K562 (cell line): ENCODE data around the gene EPDR1.

Experiments used
- MTA2 ChIP-seq: fragments of 450-650 bp; IDR thresholded peaks from 2 replicates; pipeline ENCODE4 v1.6.1; 2016; ENCODE audit warnings: low read depth
- PML ChIP-seq: IDR thresholded peaks from 2 replicates; pipeline ENCODE4 v1.6.1; 2012; ENCODE audit warnings: low read length, inconsistent platforms
- POLR2AphosphoS5 ChIP-seq: IDR thresholded peaks from 2 replicates; pipeline ENCODE4 v1.6.1; 2011; ENCODE audit warnings: mild to moderate bottlenecking, low read depth, low read length, moderate library complexity; ENCODE audit not compliant: control insufficient read depth, insufficient read depth
- SOX6 ChIP-seq: fragments of 450-650 bp; IDR thresholded peaks from 2 replicates; pipeline ENCODE4 v1.6.1; 2014; ENCODE audit warnings: mild to moderate bottlenecking
- TF ChIP-seq, protein P1 (sequence below), 2 experiments: fragments of 450-650 bp; formaldehyde crosslinking in 1 of 2; IDR thresholded peaks; 2 replicates each; pipeline versions ENCODE4 v1.4.0 to v1.6.1; 2014 to 2020; ENCODE audit warnings: mild to moderate bottlenecking in 2 of 2, borderline replicate concordance in 1 of 2, low read depth in 1 of 2
- TF ChIP-seq, protein P2 (sequence below): fragments of 450-650 bp; IDR thresholded peaks from 2 replicates; pipeline ENCODE4 v1.6.1; 2017; ENCODE audit warnings: antibody characterized with exemption
- TF ChIP-seq, protein P3 (sequence below): fragments of 150-350 bp; IDR thresholded peaks from 2 replicates; pipeline ENCODE4 v1.6.1; 2014; ENCODE audit warnings: low read depth, mild to moderate bottlenecking, low read length, borderline replicate concordance

DNA sequence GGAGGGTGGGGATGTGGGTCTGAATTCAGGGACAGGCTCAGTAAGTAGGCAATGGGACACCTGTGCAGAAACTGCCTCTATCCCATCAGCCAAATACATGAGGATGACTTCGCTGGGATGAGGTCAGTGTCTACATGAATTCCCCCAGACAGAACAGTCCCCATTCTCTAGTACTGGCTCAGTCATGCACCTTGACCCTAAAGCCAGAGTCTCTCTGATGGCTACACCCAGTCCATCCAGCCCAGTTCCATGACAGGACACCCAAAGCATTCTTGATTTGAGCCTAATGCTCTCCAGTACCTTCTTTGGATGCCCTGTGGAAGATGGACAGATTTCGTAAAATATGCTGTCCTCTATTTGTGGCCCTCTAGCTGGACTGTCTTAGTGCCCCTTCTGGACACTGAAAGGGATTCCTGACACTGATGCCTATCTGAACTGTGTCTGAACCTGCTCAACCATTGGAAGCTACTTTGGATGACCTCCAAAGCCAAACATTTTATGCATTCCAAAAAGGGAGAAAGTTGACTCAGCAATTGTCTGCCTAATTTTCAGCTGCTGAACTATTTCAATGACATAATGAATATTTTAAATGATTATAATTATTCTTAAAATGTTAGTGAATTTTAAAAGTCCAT, 18.4 kb upstream of the EPDR1 start:
- TF ChIP-seq, protein P1, sequence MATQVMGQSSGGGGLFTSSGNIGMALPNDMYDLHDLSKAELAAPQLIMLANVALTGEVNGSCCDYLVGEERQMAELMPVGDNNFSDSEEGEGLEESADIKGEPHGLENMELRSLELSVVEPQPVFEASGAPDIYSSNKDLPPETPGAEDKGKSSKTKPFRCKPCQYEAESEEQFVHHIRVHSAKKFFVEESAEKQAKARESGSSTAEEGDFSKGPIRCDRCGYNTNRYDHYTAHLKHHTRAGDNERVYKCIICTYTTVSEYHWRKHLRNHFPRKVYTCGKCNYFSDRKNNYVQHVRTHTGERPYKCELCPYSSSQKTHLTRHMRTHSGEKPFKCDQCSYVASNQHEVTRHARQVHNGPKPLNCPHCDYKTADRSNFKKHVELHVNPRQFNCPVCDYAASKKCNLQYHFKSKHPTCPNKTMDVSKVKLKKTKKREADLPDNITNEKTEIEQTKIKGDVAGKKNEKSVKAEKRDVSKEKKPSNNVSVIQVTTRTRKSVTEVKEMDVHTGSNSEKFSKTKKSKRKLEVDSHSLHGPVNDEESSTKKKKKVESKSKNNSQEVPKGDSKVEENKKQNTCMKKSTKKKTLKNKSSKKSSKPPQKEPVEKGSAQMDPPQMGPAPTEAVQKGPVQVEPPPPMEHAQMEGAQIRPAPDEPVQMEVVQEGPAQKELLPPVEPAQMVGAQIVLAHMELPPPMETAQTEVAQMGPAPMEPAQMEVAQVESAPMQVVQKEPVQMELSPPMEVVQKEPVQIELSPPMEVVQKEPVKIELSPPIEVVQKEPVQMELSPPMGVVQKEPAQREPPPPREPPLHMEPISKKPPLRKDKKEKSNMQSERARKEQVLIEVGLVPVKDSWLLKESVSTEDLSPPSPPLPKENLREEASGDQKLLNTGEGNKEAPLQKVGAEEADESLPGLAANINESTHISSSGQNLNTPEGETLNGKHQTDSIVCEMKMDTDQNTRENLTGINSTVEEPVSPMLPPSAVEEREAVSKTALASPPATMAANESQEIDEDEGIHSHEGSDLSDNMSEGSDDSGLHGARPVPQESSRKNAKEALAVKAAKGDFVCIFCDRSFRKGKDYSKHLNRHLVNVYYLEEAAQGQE (IDR thresholded peaks at IDR 0.05; ENCODE audit: borderline replicate concordance), result no peak
- TF ChIP-seq, protein P1 (CRISPR knock-in tag; IDR thresholded peaks at IDR 0.05; ENCODE audit: low read depth), result no peak
- TF ChIP-seq PML (no peak), MTA2 (no peak), SOX6 (no peak), POLR2AphosphoS5 (no peak)
- TF ChIP-seq, protein P2, sequence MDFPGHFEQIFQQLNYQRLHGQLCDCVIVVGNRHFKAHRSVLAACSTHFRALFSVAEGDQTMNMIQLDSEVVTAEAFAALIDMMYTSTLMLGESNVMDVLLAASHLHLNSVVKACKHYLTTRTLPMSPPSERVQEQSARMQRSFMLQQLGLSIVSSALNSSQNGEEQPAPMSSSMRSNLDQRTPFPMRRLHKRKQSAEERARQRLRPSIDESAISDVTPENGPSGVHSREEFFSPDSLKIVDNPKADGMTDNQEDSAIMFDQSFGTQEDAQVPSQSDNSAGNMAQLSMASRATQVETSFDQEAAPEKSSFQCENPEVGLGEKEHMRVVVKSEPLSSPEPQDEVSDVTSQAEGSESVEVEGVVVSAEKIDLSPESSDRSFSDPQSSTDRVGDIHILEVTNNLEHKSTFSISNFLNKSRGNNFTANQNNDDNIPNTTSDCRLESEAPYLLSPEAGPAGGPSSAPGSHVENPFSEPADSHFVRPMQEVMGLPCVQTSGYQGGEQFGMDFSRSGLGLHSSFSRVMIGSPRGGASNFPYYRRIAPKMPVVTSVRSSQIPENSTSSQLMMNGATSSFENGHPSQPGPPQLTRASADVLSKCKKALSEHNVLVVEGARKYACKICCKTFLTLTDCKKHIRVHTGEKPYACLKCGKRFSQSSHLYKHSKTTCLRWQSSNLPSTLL, result no peak
- TF ChIP-seq, protein P3, sequence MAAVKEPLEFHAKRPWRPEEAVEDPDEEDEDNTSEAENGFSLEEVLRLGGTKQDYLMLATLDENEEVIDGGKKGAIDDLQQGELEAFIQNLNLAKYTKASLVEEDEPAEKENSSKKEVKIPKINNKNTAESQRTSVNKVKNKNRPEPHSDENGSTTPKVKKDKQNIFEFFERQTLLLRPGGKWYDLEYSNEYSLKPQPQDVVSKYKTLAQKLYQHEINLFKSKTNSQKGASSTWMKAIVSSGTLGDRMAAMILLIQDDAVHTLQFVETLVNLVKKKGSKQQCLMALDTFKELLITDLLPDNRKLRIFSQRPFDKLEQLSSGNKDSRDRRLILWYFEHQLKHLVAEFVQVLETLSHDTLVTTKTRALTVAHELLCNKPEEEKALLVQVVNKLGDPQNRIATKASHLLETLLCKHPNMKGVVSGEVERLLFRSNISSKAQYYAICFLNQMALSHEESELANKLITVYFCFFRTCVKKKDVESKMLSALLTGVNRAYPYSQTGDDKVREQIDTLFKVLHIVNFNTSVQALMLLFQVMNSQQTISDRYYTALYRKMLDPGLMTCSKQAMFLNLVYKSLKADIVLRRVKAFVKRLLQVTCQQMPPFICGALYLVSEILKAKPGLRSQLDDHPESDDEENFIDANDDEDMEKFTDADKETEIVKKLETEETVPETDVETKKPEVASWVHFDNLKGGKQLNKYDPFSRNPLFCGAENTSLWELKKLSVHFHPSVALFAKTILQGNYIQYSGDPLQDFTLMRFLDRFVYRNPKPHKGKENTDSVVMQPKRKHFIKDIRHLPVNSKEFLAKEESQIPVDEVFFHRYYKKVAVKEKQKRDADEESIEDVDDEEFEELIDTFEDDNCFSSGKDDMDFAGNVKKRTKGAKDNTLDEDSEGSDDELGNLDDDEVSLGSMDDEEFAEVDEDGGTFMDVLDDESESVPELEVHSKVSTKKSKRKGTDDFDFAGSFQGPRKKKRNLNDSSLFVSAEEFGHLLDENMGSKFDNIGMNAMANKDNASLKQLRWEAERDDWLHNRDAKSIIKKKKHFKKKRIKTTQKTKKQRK, result no peak
